HG03439 (cell line): ENCODE data around the gene RNF169.

Source experiments
- ATAC-seq: cut with Tn5 transposase; IDR thresholded peaks from one replicate; pipeline ENCODE4 v1.9.1; 2021; ENCODE audit warnings: mild to moderate bottlenecking, moderate library complexity; ENCODE audit not compliant: unreplicated experiment

Gene RNF169

DNA sequence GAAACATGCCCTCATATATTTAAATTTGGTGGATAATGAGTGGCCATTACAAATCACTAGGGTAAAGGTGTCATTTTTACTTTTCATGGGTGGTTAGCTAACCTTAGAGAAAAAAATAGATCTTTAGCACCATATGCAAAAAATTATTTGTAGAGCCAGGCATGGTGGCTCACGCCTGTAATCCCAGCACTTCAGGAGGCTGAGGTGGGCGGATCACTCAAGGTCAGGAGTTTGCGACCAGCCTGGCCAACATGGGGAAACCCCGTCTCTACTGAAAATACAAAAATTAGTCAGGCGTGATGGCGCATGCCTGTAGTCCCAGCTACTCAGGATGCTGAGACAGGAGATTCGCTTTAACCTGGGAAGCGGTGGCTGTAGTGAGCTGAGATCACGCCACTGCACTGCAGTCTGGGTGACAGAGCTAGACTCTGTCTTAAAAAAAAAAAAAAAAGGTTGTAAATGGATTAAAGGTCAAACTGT lies 19.6 kb downstream of the RNF169 start:
- ATAC-seq, result peak; percentile 55

- ATAC-seq, result no peak
These were observed 20.5 kb downstream of the RNF169 start for GRCh38 chr11:74769055-74769707.

DNA sequence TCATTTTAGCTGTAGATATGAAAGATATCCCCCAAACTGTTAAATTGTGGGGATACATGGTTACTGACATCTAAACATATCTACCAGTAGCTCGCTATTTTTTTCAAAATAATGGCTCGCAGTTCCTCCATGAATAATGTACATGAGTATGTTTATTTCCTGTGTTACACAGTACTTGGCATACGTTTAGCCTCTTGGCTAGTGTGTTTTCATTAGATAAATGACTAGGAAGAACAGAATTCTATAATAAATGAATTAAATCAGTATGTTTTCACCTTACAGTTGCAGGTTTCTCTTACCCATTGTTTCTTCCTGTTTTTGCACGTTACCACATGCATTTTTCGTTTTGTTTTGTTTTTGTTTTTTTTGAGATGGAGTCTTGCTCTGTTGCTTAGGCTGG lies 21.8 kb downstream of the RNF169 start:
- ATAC-seq, result no peak

DNA sequence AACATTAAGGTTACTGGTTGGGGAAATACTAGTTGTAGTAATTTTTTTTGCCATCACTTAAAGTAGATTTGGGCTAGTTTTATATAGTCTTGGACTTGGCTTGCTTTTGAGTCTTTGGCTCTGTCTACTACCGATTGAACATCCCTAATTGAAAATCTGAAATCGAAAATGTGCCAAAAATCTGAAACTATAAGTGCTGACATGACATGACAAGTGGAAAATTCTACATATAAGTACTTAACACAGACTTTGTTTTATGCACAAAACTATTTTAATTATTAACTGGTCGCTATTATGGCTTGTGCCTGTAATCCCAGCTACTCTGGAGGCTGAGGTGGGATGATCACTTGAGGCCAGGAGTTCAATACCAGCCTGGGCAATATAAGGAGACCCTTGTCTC lies 22.5 kb downstream of the RNF169 start:
- no peak for ATAC-seq

DNA sequence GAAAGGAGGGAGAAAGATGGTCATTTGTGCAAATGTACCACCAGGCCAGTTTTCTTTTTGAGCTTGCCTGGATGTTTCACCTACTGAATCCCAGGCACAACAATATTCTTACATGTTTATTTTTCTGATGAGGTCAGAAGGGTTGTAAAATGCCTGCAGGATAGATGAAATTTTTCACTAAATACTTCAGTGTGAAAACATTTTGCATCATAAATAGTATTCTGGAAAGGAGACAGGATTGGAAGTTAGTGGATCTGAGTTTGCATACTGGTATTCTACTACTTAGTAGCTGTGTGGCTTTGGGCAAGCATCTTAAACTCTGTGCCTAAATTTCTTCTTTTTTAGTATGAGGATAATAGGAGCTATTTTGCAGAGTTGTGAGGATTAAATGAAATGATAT lies 24.8 kb downstream of the RNF169 start:
- ATAC-seq, result no peak

- ATAC-seq, result no peak
These were observed 27.1 kb downstream of the RNF169 start for GRCh38 chr11:74775762-74776161.

DNA sequence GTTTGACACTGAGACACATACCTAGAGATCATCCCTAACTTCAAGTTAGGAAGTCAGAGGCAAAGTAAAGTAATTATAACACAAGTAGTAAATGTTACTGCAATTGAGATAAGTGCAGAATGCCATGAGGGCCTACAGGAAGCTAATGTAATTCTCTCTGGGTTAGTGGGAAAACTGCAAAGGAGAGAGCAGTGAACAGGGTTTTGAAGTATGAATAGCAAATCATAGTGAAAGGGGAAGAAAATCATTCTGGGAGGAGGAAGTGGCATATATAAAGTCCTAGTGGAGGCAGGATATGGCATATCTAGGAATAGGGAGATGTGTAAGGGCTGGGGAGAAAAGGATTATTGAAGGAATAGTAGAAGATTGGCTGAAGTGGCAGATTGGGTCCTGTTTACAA lies 27.9 kb downstream of the RNF169 start:
- no peak for ATAC-seq

DNA sequence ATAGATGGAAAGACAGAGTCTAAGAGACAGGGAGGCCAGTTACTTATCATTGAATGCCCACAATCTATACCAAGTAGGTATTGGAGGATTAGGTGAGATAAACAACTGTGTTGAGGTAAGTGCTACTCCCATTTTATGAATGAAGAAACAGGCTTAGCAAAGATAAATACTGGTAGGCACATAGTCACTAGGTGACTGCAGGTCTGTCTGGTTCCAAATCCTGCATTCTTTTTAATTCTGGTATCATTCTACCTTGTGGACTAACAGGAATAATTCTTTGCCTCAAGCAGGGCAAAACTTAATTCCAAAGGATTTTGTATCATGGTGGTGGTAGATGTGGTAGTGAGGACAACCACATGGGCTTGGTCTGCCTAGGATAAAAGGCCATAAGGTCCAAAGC lies 28.4 kb downstream of the RNF169 start:
- no peak for ATAC-seq

DNA sequence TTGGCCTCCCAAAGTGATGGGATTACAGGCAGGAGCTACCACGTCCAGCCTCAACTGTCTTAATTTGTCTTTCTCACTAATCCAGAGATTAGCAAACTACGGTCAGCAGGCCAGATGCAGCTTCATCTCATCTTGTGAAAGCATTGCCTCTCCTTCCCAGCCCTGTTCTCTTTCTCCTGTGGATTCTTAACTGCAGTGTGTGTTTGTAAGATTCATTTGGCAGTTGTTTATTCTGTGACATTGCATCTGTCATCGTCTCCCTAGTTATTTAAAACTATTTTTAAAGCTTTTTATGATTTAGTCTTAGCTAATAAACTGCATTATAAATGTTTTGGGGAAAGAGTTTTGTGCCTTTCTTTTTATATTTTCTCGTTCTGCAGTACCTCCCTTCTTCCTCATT lies 29.2 kb downstream of the RNF169 start:
- no peak for ATAC-seq

DNA sequence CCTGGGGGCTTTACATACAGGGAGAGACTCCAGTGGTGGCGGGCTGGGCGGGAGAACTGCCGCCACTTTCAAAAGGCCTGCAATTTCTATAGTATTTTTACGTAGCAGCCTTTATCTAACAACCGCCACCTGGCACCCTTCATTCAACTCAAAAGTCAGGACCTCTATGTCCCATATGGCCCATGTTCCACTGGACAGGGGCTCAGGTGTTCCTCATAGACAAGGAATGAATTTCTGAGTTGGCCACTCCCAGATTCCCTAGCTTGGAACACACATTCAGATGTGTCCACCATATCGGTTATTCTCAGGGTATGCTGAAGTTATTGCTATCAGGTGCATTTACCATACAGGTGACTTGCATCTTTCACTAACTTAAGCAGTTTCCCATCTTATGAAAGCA lies 29.9 kb downstream of the RNF169 start:
- ATAC-seq, result no peak

DNA sequence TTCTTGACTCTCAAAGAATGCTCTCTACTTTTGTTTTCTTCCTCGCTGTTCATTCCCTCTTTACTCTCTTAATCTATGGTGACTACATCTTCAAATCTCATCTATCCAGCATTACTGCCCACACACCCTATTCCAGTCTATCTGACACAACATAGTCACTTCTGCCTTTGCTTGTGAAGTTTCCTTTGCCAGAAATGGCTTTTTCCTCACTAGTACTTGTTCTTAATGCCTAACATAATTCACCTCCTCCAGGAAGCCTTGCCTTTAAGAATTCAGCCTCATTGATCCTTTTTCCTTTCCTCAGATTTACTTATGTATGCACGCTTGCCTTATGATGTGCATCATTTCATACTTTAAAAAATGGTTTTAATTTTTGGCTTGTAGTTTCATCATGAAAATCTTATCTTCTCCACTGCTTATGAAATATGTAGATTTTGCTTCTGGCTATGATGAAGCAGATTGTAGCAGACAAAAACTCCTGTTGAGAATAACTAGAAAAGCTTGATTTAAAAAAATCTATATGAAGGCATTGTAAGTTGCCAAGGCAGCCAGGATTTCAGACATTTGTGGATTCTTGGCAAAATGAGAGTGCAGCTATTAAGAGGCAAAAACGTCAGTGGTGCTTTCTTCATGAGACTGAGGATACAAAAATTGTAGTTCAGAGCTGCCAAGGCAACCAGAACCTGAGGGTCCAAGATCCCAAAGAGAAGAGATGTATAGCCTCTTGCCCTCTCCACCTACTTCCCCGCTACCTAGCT lies 31.8 kb downstream of the RNF169 start:
- ATAC-seq, result no peak

GRCh38 chr11:74783241-74783871 lies 34.7 kb downstream of the RNF169 start:
- no peak for ATAC-seq

DNA sequence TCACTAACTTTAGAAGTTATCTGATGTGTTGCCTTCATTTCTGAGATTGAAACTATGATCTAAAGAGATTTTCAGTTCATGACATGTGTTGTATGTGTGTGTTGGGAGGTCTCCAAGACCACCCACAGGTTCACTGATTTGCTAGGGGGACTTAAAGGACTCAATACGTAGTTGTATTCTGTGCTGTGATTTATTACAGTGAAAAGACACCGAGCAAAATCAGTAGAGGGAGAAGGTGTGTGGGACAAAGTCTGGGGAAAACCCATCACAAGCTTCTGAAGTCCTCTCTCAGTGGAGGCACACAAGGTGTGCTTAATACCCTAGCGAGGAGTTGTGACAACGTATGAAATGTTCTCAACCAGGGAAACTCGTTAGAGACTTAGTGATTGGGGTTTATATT lies 35.6 kb downstream of the RNF169 start:
- ATAC-seq, result no peak

DNA sequence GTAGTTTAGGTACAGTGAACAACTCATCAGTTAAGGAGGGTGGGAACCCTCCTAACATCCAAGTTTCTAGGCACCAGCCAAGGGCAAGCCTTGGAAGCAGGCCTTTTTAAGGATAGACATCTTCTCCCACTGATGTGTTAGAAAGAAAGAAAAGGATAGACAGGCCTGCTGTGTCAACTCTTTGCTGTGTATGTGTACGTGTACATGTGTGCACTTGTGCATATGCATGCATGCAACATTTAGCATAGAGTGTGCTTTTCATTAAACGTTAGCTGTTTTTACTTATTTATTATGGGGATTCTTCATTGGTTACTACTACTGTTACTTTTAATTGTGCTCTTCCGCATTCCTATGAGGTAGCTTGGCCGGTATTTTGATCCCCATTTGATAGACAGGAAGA lies 36.1 kb downstream of the RNF169 start:
- no peak for ATAC-seq

DNA sequence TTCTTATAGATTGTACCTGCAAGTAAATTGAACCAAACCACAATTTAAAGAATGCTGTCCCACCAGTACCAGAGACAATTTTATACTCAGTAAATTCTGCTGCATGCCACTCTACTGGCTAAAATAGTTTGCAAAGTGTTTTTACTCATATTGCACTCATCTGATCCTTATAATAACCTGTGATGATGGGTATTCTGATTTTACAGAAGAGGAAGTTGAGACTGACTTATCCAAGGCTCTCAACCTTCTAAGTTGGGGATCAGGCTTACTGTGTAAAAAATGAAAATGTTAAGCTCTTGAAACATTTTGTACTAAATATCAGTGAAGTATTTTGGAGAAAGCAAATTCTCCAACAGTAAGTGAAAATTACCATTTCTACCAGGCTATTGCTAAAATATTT lies 37.9 kb downstream of the RNF169 start:
- no peak for ATAC-seq

- ATAC-seq, result no peak
These were observed 42.9 kb downstream of the RNF169 start for GRCh38 chr11:74791333-74792100.

- ATAC-seq, result no peak
These were observed 57.6 kb downstream of the RNF169 start for GRCh38 chr11:74806267-74806666.

DNA sequence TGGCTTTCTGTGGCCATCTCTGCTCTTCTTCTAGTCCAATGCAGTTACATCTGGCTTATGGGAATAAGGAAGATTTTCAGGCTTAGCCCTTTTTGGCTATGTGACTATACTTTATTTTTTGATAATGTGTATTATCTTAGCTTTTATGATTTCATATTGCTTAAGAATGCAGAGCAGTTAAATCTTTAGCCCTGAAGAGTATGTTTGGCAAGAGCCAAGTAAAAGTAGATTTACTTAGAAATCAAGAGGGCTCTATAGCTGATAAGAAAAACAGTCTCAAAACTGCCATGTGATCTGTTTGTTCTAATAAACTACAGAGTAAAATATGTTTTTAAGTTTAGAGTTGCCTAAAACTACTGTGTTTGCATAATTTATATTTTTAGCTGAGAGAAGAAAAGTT lies 61.2 kb downstream of the RNF169 start:
- no peak for ATAC-seq

GRCh38 chr11:74815966-74816365 lies 67.3 kb downstream of the RNF169 start:
- ATAC-seq, result no peak

DNA sequence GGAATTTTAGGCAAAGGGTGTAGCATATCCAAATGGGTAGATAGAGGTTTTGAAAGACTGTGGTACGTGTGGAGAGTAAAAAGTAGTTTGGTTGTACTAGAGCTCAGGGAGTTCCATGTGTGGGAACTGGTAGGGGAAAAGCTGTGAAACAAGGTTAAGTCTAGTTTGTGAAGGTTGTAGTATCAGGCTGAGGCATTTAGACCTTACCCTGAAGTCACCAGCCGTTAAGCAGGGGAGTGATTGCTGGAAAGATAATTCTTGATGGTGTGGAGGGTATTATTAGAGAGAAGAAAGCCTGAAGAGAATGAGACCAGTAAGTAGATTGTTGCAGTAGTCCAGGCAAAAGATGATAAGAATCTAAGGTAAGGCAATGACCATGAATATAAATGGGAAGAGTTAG lies 68.0 kb downstream of the RNF169 start:
- ATAC-seq, result no peak

DNA sequence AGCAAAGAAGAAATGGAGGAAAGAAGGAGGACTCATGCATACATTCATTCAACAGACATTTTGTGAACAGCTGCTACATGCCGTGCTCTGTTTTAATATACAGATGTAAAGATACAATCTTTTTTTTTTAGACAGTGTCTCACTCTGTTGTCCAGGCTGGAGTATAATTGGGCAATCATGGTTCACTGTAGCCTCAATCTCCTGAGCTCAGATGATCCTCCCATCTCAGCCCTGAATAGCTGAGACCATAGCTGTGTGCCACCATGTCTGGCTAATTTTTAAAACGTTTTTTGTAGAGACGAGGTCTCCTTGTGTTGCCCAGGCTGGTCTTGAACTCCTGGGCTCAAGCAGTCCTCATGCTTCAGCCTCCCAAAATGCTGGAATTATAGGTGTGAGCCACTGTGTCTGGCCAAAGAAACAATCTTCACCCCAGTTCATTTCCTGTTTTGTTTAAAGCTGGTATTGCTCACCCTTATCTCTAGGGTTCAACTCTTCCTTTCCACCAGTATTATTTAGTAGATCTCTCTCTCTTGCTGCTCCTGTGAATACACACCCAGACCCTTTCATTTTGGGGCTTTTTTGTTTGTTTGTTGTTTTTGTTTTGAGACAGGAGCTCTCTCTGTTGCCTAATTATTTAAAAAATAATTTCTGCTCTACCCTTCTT lies 69.8 kb downstream of the RNF169 start:
- no peak for ATAC-seq
